H9 (cell line): ENCODE results near the gene GAS6. TPM values are rescaled to one million over a fixed set of nuclear protein-coding genes. Genes with fewer than 3 reads are reported as not detected.

ENCODE experiments used
- DNase-seq: peaks from one replicate; pipeline ENCODE4 v3.0.0-alpha.2; 2017
- H2AFZ ChIP-seq: one replicate; pipeline ENCODE4 v1.6.1; 2013; ENCODE audit warnings: mild to moderate bottlenecking, low read length, control low read depth, moderate library complexity
- H2AK5ac ChIP-seq: 2 replicates; pipeline ENCODE4 v1.6.1; 2013; ENCODE audit warnings: low read length, control low read depth, mixed read lengths; ENCODE audit not compliant: insufficient read length
- H2BK120ac ChIP-seq: one replicate; pipeline ENCODE4 v1.6.1; 2013; ENCODE audit warnings: low read depth, mild to moderate bottlenecking, low read length, control low read depth, inconsistent platforms; ENCODE audit not compliant: poor library complexity, severe bottlenecking
- H2BK12ac ChIP-seq: 2 replicates; pipeline ENCODE4 v1.6.1; 2013; ENCODE audit warnings: low read length, control low read depth, mixed read lengths, low read depth; ENCODE audit not compliant: insufficient read length
- H2BK15ac ChIP-seq: 2 replicates; pipeline ENCODE4 v1.6.1; 2013; ENCODE audit warnings: low read depth, low read length, control low read depth
- H2BK20ac ChIP-seq: one replicate; pipeline ENCODE4 v1.6.1; 2013; ENCODE audit warnings: low read depth, mild to moderate bottlenecking, low read length, control low read depth, inconsistent platforms; ENCODE audit not compliant: poor library complexity, severe bottlenecking
- H2BK5ac ChIP-seq: 2 replicates; pipeline ENCODE4 v1.6.1; 2013; ENCODE audit warnings: low read length, control low read depth, mixed read lengths; ENCODE audit not compliant: insufficient read length
- H3K14ac ChIP-seq: 2 replicates; pipeline ENCODE4 v1.6.1; 2013; ENCODE audit warnings: low read length, control low read depth; ENCODE audit not compliant: insufficient read depth
- H3K18ac ChIP-seq: 2 replicates; pipeline ENCODE4 v1.6.1; 2013; ENCODE audit warnings: low read depth, mild to moderate bottlenecking, mixed read lengths, low read length, control low read depth; ENCODE audit not compliant: insufficient read length
- H3K23ac ChIP-seq: 2 replicates; pipeline ENCODE4 v1.6.1; 2013; ENCODE audit warnings: low read length, control low read depth, mixed read lengths, low read depth; ENCODE audit not compliant: insufficient read length
- H3K23me2 ChIP-seq: 2 replicates; pipeline ENCODE4 v1.6.1; 2013; ENCODE audit warnings: low read depth, mild to moderate bottlenecking, mixed read lengths, low read length, control low read depth; ENCODE audit not compliant: insufficient read length, poor library complexity, severe bottlenecking
- H3K27ac ChIP-seq: 2 replicates; pipeline ENCODE4 v1.5.1; 2013; ENCODE audit warnings: low read length, control low read depth, mixed read lengths, low read depth; ENCODE audit not compliant: insufficient read length
- H3K27me3 ChIP-seq: 2 replicates; pipeline ENCODE4 v1.6.1; 2013; ENCODE audit warnings: low read length, control low read depth, inconsistent platforms; ENCODE audit not compliant: insufficient read depth
- H3K4ac ChIP-seq: 2 replicates; pipeline ENCODE4 v1.6.1; 2013; ENCODE audit warnings: low read depth, mild to moderate bottlenecking, control low read depth, inconsistent platforms, low read length, moderate library complexity
- H3K4me1 ChIP-seq: 2 replicates; pipeline ENCODE4 v1.6.1; 2013; ENCODE audit warnings: low read length, control low read depth, inconsistent platforms; ENCODE audit not compliant: insufficient read depth
- H3K4me2 ChIP-seq: 2 replicates; pipeline ENCODE4 v1.6.1; 2013; ENCODE audit warnings: low read length, control low read depth, mixed read lengths; ENCODE audit not compliant: insufficient read length, insufficient read depth
- H3K56ac ChIP-seq: 2 replicates; pipeline ENCODE4 v1.6.1; 2013; ENCODE audit warnings: low read depth, mild to moderate bottlenecking, mixed read lengths, low read length, control low read depth; ENCODE audit not compliant: insufficient read length
- H3K79me1 ChIP-seq: 2 replicates; pipeline ENCODE4 v1.6.1; 2013; ENCODE audit warnings: low read depth, mild to moderate bottlenecking, moderate library complexity, low read length, control low read depth, inconsistent platforms; ENCODE audit not compliant: insufficient read depth, poor library complexity, severe bottlenecking
- H3K79me2 ChIP-seq: 2 replicates; pipeline ENCODE4 v1.6.1; 2013; ENCODE audit warnings: low read length, control low read depth, inconsistent platforms; ENCODE audit not compliant: insufficient read depth
- H3K9ac ChIP-seq: 2 replicates; pipeline ENCODE4 v1.6.1; 2013; ENCODE audit warnings: low read length, control low read depth, mixed read lengths; ENCODE audit not compliant: insufficient read length; ENCODE audit errors: extremely low read depth
- H3K9me3 ChIP-seq: one replicate; pipeline ENCODE4 v1.6.1; 2013; ENCODE audit warnings: low read depth, low read length, inconsistent platforms; ENCODE audit not compliant: control insufficient read depth
- H3T11ph ChIP-seq: one replicate; pipeline ENCODE4 v1.6.1; 2013; ENCODE audit warnings: mild to moderate bottlenecking, low read length, control low read depth, inconsistent platforms
- H4K20me1 ChIP-seq: one replicate; pipeline ENCODE4 v1.6.1; 2013; ENCODE audit not compliant: control insufficient read depth, insufficient read length, insufficient read depth
- H4K5ac ChIP-seq: 2 replicates; pipeline ENCODE4 v1.6.1; 2013; ENCODE audit warnings: low read depth, mild to moderate bottlenecking, mixed read lengths, low read length, control low read depth; ENCODE audit not compliant: insufficient read length
- H4K8ac ChIP-seq: replicated peaks from 2 replicates; pipeline ENCODE4 v1.6.1; 2013; ENCODE audit warnings: low read length, control low read depth, mixed read lengths, low read depth; ENCODE audit not compliant: insufficient read length
- H4K91ac ChIP-seq: 2 replicates; pipeline ENCODE4 v1.6.1; 2013; ENCODE audit warnings: low read depth, mild to moderate bottlenecking, moderate library complexity, mixed read lengths, low read length, control low read depth; ENCODE audit not compliant: insufficient read length
- H3K27ac Mint-ChIP-seq, 3 experiments: 2 replicates in 2 of 3; 3 replicates in 1 of 3; pipeline ENCODE4 v1.8.0; 2020 to 2021; ENCODE audit warnings: mixed read lengths in 3 of 3, mild to moderate bottlenecking in 1 of 3, moderate library complexity in 1 of 3
- H3K27me3 Mint-ChIP-seq: 2 replicates; pipeline ENCODE4 v1.8.0; 2021; ENCODE audit warnings: low read depth, mild to moderate bottlenecking, moderate library complexity, mixed read lengths
- H3K36me3 Mint-ChIP-seq, 3 experiments: 2 replicates in 2 of 3; 3 replicates in 1 of 3; pipeline ENCODE4 v1.8.0; 2020 to 2021; ENCODE audit warnings: low read depth in 3 of 3, mixed read lengths in 3 of 3; ENCODE audit not compliant: insufficient read depth in 1 of 3
- H3K4me1 Mint-ChIP-seq, 2 experiments: 2 replicates each; pipeline ENCODE4 v1.8.0; 2020; ENCODE audit warnings: mixed read lengths in 2 of 2
- H3K4me3 Mint-ChIP-seq, 2 experiments: 2 replicates in 1 of 2; 3 replicates in 1 of 2; pipeline ENCODE4 v1.8.0; 2020 to 2021; ENCODE audit warnings: mild to moderate bottlenecking in 2 of 2, mixed read lengths in 2 of 2, moderate library complexity in 1 of 2
- H3K9me3 Mint-ChIP-seq, 2 experiments: 2 replicates in 1 of 2; 3 replicates in 1 of 2; pipeline ENCODE4 v1.8.0; 2020; ENCODE audit warnings: mild to moderate bottlenecking in 2 of 2, mixed read lengths in 2 of 2, moderate library complexity in 1 of 2
- CTCF ChIP-seq: fragments of 200-600 bp; sonication (generic); conservative IDR thresholded peaks from 3 replicates; pipeline ENCODE4 v1.8.0; 2021; ENCODE audit warnings: antibody characterized with exemption, mild to moderate bottlenecking
- WGBS: extraction: QIAGEN DNeasy Blood & Tissue Kit; methylation state at CpG from one replicate; pipeline ENCODE4 v1.1.7; 2013; ENCODE audit warnings: missing lambda C conversion rate, low lambda C conversion rate, mixed read lengths; ENCODE audit not compliant: insufficient read length; ENCODE audit errors: extremely low coverage; 5-methylcytosine and 5-hydroxymethylcytosine counted together
- total RNA-seq: library from RNA; stranded (reverse); gene quantifications from 2 replicates; pipeline ENCODE4 v1.2.1, GENCODE V29; 2021

GAS6 gene
- total RNA-seq, 1 experiment from 2014 or later, result 20.5 TPM

GRCh38 chr13:113895436-113895835 lies 31.6 kb upstream of the GAS6 start:
- no peak overlapping the region for H3K4me3 Mint-ChIP-seq
- Histone ChIP-seq H4K20me1 (no peaks in the 10 kb centered on the region), H3K23me2 (no peaks in the 10 kb centered on the region), H3K27me3 (no peaks in the 10 kb centered on the region), H3K23ac (no peak overlapping the region), H3K56ac (no peak overlapping the region), H4K8ac (no peak overlapping the region), H4K91ac (no peak overlapping the region), H3K4me2 (no peak overlapping the region), H2BK12ac (no peak overlapping the region), H3K9ac (no peak overlapping the region), H2BK120ac (no peak overlapping the region), H2BK15ac (no peak overlapping the region), H2BK5ac (no peak overlapping the region), H3K18ac (no peak overlapping the region), H3K27ac (no peak overlapping the region), H3K4ac (no peak overlapping the region), H3K79me2 (no peaks in the 10 kb centered on the region), H2AFZ (no peak overlapping the region), H3K14ac (no peak overlapping the region), H3K9me3 (peaks cover 4% of the 10 kb centered on the region), H3T11ph (no peak overlapping the region), H2BK20ac (no peak overlapping the region), H3K4me1 (peaks cover 5% of the 10 kb centered on the region; the same call in 1 of the 2 replicates), H3K79me1 (no peaks in the 10 kb centered on the region), H2AK5ac (no peak overlapping the region), H4K5ac (no peak overlapping the region)
- H3K4me1 Mint-ChIP-seq, result peaks cover 15 to 18% of the 10 kb centered on the region in 2 experiments
- DNase-seq, result no peak
- peaks cover 6 to 43% (median 10%) of the 10 kb centered on the region in 3 experiments; a peak in 6 of 7 replicates for H3K36me3 Mint-ChIP-seq
- no CpG with 5 or more reads among the region's 1 CpG for WGBS
- TF ChIP-seq CTCF, result no peak
- peaks cover 2% of the 10 kb centered on the region for H3K27me3 Mint-ChIP-seq
- peaks cover 33 to 36% of the 10 kb centered on the region in 2 experiments for H3K9me3 Mint-ChIP-seq
- no peak overlapping the region; a peak in 1 of 7 replicates for H3K27ac Mint-ChIP-seq
